T-helper 2 cell treated with Interferon-gamma antibody and Interleukin-4, amounts not matched to agents 5 μg/mL and 100 μg/mL, for 36 hours (primary cell): ENCODE data around the gene RHOBTB3.
"Not testable (repeated sequence)": the region's sequence is repeated elsewhere in the genome, so short reads cannot be mapped to it uniquely, and the experiment has no call there.

Source experiments
- DNase-seq: peaks from one replicate; pipeline ENCODE4 v3.0.0; 2021; ENCODE audit warnings: low spot score
- H3K27ac Mint-ChIP-seq: one replicate; pipeline ENCODE4 v1.8.0; 2021; ENCODE audit warnings: mild to moderate bottlenecking, mixed read lengths
- H3K27me3 Mint-ChIP-seq: one replicate; pipeline ENCODE4 v1.8.0; 2021; ENCODE audit warnings: low read depth, mixed read lengths
- H3K36me3 Mint-ChIP-seq: one replicate; pipeline ENCODE4 v1.8.0; 2021; ENCODE audit warnings: low read depth, mixed read lengths
- H3K4me1 Mint-ChIP-seq: one replicate; pipeline ENCODE4 v1.8.0; 2021; ENCODE audit warnings: low read depth, mixed read lengths
- H3K4me3 Mint-ChIP-seq: one replicate; pipeline ENCODE4 v1.8.0; 2022; ENCODE audit warnings: mild to moderate bottlenecking, moderate library complexity, mixed read lengths
- H3K9me3 Mint-ChIP-seq: one replicate; pipeline ENCODE4 v1.8.0; 2021; ENCODE audit warnings: mixed read lengths

Gene RHOBTB3

DNA sequence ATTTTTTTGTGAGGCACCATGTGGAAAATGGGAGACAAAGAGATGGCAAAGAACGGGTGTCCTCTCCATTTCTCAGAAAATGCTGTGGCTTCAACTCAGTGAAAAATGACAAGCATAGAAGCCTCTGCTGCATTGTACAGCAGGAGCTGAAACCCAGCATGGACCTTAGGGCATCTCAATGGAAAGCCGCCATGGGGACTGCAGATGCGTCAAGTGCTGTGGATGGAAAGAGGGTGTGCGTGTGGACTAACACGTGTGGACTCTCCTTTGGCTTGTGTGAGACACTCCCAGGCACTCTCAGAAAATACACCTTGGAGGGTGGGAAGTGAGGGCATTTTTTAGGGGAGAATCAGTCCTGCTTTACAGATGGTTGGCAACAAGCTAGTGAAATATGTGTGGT, 93.6 kb downstream of the RHOBTB3 start:
- H3K9me3 Mint-ChIP-seq: no peaks in the 10 kb centered on the region
- no peaks in the 10 kb centered on the region for H3K27me3 Mint-ChIP-seq
- H3K4me1 Mint-ChIP-seq: peaks cover 46% of the 10 kb centered on the region
- peak overlapping the region; percentile 83 for H3K27ac Mint-ChIP-seq
- H3K36me3 Mint-ChIP-seq: peaks cover 8% of the 10 kb centered on the region
- DNase-seq: no peak
- H3K4me3 Mint-ChIP-seq: peak overlapping the region; percentile 99

- Mint-ChIP-seq H3K27me3 (no peaks in the 10 kb centered on the region), H3K27ac (peak overlapping the region; percentile 14), H3K4me1 (peaks cover 46% of the 10 kb centered on the region), H3K36me3 (peaks cover 8% of the 10 kb centered on the region), H3K4me3 (peak overlapping the region; percentile 49), H3K9me3 (no peaks in the 10 kb centered on the region)
- DNase-seq: no peak
Observed at GRCh38 chr5:95825495-95825894, 94.4 kb downstream of the RHOBTB3 start.

GRCh38 chr5:95826949-95827891, 96.1 kb downstream of the RHOBTB3 start:
- H3K36me3 Mint-ChIP-seq: no peaks in the 10 kb centered on the region
- peaks cover 35% of the 10 kb centered on the region for H3K4me1 Mint-ChIP-seq
- no peak for DNase-seq
- H3K27ac Mint-ChIP-seq: no peak overlapping the region
- no peaks in the 10 kb centered on the region for H3K27me3 Mint-ChIP-seq
- H3K4me3 Mint-ChIP-seq: no peak overlapping the region
- H3K9me3 Mint-ChIP-seq: no peaks in the 10 kb centered on the region

DNA sequence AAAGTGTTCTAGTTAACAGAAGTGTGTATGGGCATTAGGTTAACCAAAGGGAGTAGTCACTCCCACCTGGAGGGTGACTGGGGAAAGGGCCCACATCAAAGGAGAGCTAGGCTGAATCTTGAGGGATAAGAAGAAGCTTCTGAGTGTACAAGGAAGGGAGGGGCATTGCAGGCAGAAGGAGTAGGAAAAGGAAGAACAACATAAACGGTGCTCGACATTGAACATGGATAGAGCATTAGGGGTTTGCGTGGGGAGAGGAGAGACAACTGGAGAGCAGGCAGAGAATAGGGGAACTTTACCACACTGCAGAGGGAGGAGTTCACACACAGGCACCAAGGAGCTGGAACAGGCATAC, 96.7 kb downstream of the RHOBTB3 start:
- Mint-ChIP-seq H3K9me3 (no peaks in the 10 kb centered on the region), H3K4me3 (no peak overlapping the region), H3K27me3 (no peaks in the 10 kb centered on the region), H3K4me1 (peaks cover 35% of the 10 kb centered on the region), H3K27ac (no peak overlapping the region), H3K36me3 (no peaks in the 10 kb centered on the region)
- no peak for DNase-seq

DNA sequence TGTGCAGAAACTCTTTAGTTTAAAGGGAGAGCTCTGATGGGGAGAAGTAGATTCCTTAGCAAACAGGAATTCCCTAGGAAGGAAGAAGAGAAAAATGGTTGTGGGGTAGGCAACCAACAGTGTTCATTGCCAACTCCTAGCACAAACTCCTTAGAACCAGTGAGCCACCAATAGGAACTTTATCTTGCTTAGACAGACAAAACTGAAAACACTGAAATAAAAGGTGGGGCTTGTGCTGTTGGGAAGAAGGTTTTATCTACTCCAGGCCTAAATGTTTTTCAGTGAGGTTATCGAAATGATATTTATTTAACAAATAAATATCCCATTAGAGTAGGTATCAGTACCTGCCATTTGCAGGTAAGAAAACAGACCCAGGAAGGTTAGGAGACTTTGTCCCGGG, 99.1 kb downstream of the RHOBTB3 start:
- Mint-ChIP-seq H3K9me3 (no peaks in the 10 kb centered on the region), H3K27ac (no peak overlapping the region), H3K27me3 (no peaks in the 10 kb centered on the region), H3K4me3 (no peak overlapping the region), H3K4me1 (peaks cover 30% of the 10 kb centered on the region), H3K36me3 (no peaks in the 10 kb centered on the region)
- DNase-seq: no peak

DNA sequence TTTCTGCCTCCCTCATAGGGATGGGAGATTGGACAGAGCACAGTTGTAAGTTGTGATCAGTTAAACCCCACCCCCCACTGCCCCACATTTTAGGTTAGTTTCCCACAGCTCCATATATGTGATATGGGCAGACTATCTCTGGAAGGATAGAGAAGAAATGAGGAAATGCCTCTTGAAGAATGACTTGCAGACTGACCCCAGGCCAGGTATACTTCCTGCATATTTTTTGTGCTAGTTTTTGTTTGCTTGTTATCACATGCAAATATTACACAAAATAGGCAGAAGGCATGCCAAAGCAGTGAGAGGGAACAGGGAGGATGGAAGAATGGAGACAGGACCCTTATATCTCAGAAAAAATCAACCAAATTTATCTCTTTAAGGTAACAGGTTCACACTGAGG, 101.5 kb downstream of the RHOBTB3 start:
- Mint-ChIP-seq H3K9me3 (no peaks in the 10 kb centered on the region), H3K4me3 (no peak overlapping the region), H3K4me1 (peaks cover 35% of the 10 kb centered on the region), H3K27me3 (no peaks in the 10 kb centered on the region), H3K27ac (peak overlapping the region; percentile 46), H3K36me3 (no peaks in the 10 kb centered on the region)
- DNase-seq: no peak

GRCh38 chr5:95835682-95836385, 104.7 kb downstream of the RHOBTB3 start:
- peak overlapping the region; percentile 81 for H3K27ac Mint-ChIP-seq
- H3K4me1 Mint-ChIP-seq: peaks cover 37% of the 10 kb centered on the region
- H3K36me3 Mint-ChIP-seq: no peaks in the 10 kb centered on the region
- H3K4me3 Mint-ChIP-seq: peak overlapping the region; percentile 83
- DNase-seq: no peak
- H3K27me3 Mint-ChIP-seq: no peaks in the 10 kb centered on the region
- no peaks in the 10 kb centered on the region for H3K9me3 Mint-ChIP-seq

- Mint-ChIP-seq H3K4me3 (peak overlapping the region; percentile 83), H3K9me3 (no peaks in the 10 kb centered on the region), H3K4me1 (peaks cover 37% of the 10 kb centered on the region), H3K27ac (peak overlapping the region; percentile 54), H3K36me3 (no peaks in the 10 kb centered on the region), H3K27me3 (no peaks in the 10 kb centered on the region)
- DNase-seq: no peak
Observed at GRCh38 chr5:95836544-95836943, 105.4 kb downstream of the RHOBTB3 start.

DNA sequence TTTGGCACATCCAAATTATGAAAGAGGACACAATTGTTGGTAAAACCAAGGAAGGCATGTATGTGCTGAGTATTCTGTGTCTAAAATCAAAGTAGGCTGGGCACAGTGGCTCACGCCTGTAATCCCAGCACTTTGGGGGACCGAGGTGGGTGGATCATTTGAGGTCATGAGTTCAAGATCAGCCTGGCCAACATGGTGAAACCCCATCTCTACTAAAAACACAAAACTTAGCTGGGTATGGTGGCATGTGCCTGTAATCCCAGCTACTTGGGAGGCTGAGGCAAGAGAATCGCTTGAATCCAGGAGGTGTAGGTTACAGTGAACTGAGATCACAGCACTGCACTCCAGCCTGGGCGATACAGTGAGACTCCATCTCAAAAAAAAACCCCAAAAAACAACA, 105.8 kb downstream of the RHOBTB3 start:
- not testable (repeated sequence) for H3K36me3 Mint-ChIP-seq, H3K9me3 Mint-ChIP-seq, H3K27me3 Mint-ChIP-seq, DNase-seq
- H3K4me3 Mint-ChIP-seq: peak overlapping the region; percentile 53
- H3K4me1 Mint-ChIP-seq: peaks cover 37% of the 10 kb centered on the region
- H3K27ac Mint-ChIP-seq: peak overlapping the region; percentile 54

DNA sequence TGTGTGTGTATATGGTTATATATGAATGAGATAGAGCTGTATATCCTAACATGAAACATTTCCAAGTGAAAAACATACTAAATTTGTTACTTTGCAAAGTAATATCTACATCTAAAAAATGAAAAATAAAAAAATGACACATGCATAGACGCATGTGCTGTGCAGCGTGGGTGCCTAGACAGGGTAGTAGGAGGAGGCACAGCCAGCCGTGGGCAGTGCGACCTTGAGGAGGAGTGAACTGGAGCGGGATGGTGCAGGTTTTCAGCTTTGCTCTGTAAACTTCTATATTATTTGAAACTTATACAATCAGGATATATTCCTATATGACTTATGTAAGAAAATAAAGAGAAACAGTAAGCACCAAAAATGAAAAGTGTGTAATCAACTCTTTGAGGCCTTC, 106.4 kb downstream of the RHOBTB3 start:
- no peaks in the 10 kb centered on the region for H3K27me3 Mint-ChIP-seq
- no peaks in the 10 kb centered on the region for H3K36me3 Mint-ChIP-seq
- no peak for DNase-seq
- H3K4me3 Mint-ChIP-seq: no peak overlapping the region
- no peaks in the 10 kb centered on the region for H3K9me3 Mint-ChIP-seq
- peaks cover 40% of the 10 kb centered on the region for H3K4me1 Mint-ChIP-seq
- H3K27ac Mint-ChIP-seq: no peak overlapping the region

- H3K4me3 Mint-ChIP-seq: no peak overlapping the region
- DNase-seq: no peak
- H3K27ac Mint-ChIP-seq: no peak overlapping the region
- H3K36me3 Mint-ChIP-seq: no peaks in the 10 kb centered on the region
- H3K4me1 Mint-ChIP-seq: peaks cover 40% of the 10 kb centered on the region
- H3K27me3 Mint-ChIP-seq: no peaks in the 10 kb centered on the region
- H3K9me3 Mint-ChIP-seq: no peaks in the 10 kb centered on the region
Observed at GRCh38 chr5:95838001-95838520, 106.9 kb downstream of the RHOBTB3 start.

DNA sequence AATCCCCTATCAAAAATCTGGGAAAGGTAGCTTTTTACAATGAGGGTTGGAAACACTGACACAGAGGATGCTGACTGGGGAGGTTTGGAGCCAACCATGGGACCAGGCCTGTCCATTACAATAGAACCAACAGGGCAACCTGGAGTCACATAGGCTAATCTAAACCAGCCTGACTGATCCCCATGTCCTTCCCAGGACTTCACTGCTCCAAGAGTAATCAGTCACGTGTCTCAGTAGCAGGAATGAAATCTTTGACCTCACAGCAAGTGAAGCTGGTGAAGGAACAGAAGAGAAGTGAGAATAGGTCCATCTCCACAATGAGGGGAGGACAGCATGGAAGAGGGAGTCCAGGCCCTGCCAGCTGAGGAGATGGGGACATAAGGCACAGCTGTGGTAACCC, 107.4 kb downstream of the RHOBTB3 start:
- peaks cover 41% of the 10 kb centered on the region for H3K4me1 Mint-ChIP-seq
- no peak for DNase-seq
- H3K27me3 Mint-ChIP-seq: no peaks in the 10 kb centered on the region
- H3K4me3 Mint-ChIP-seq: no peak overlapping the region
- no peaks in the 10 kb centered on the region for H3K9me3 Mint-ChIP-seq
- H3K36me3 Mint-ChIP-seq: no peaks in the 10 kb centered on the region
- H3K27ac Mint-ChIP-seq: no peak overlapping the region

DNA sequence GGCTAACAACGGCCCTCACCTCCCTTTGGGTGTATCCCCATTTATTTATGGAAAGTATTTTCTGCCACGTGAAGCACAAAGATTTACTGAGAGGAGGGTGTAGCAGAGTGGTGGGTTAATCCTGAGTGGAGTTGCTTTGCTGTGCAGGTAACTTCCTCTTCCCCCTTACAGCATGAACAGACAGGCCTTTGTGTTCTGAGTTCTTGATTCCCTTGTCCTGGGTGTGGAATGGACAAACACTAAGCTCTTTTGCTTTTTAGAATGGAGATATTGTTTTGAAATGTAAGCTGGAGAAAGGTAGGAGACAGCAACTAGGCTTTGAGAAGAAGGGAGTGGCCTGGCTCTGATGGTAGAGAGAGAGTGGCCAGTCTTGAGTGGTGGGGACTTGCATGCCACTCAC, 108.5 kb downstream of the RHOBTB3 start:
- H3K27ac Mint-ChIP-seq: no peak overlapping the region
- DNase-seq: no peak
- no peak overlapping the region for H3K4me3 Mint-ChIP-seq
- H3K4me1 Mint-ChIP-seq: peaks cover 37% of the 10 kb centered on the region
- H3K36me3 Mint-ChIP-seq: no peaks in the 10 kb centered on the region
- H3K9me3 Mint-ChIP-seq: no peaks in the 10 kb centered on the region
- no peaks in the 10 kb centered on the region for H3K27me3 Mint-ChIP-seq

- H3K4me1 Mint-ChIP-seq: peaks cover 38% of the 10 kb centered on the region
- no peak for DNase-seq
- H3K4me3 Mint-ChIP-seq: no peak overlapping the region
- H3K27me3 Mint-ChIP-seq: no peaks in the 10 kb centered on the region
- H3K9me3 Mint-ChIP-seq: no peaks in the 10 kb centered on the region
- H3K27ac Mint-ChIP-seq: no peak overlapping the region
- H3K36me3 Mint-ChIP-seq: no peaks in the 10 kb centered on the region
Observed at GRCh38 chr5:95840956-95841705, 110.0 kb downstream of the RHOBTB3 start.
